ENCODE results near the gene STPG1. TPM values are rescaled to one million over a fixed set of nuclear protein-coding genes. Genes with fewer than 3 reads are reported as not detected.

STPG1 gene
- polyA plus RNA-seq, 1 donor, result 5.7 TPM

- Histone ChIP-seq H3K9me3 (ENCODE audit: control insufficient read depth, low read depth, low read length) (no peaks in the 10 kb centered on the region), H3K4me1 (ENCODE audit: control insufficient read depth, insufficient read depth, low read length) (no peaks in the 10 kb centered on the region), H3K36me3 (ENCODE audit: control insufficient read depth, insufficient read depth, low read length) (peaks cover 7% of the 10 kb centered on the region), H3K4me3 (ENCODE audit: low read length) (no peak overlapping the region), H3K27me3 (ENCODE audit: control insufficient read depth, insufficient read depth, low read length) (no peaks in the 10 kb centered on the region), H3K27ac (ENCODE audit: low read length) (no peak overlapping the region)
- DNase-seq, result no peak
- no CpG with 5 or more reads among the region's 8 CpGs for WGBS (ENCODE audit: insufficient coverage, low lambda C conversion rate)
Measured at GRCh38 chr1:24373710-24374109, 39.9 kb downstream of the STPG1 start.

- H3K9me3 ChIP-seq (ENCODE audit: control insufficient read depth, low read depth, low read length), result no peaks in the 10 kb centered on the region
- no peak overlapping the region for H3K4me3 ChIP-seq (ENCODE audit: low read length)
- DNase-seq, result no peak
- H3K4me1 ChIP-seq (ENCODE audit: control insufficient read depth, insufficient read depth, low read length), result no peaks in the 10 kb centered on the region
- no peaks in the 10 kb centered on the region for H3K27me3 ChIP-seq (ENCODE audit: control insufficient read depth, insufficient read depth, low read length)
- no peak overlapping the region for H3K27ac ChIP-seq (ENCODE audit: low read length)
- H3K36me3 ChIP-seq (ENCODE audit: control insufficient read depth, insufficient read depth, low read length), result peaks cover 7% of the 10 kb centered on the region
- WGBS (ENCODE audit: insufficient coverage, low lambda C conversion rate), result no CpG with 5 or more reads among the region's 7 CpGs
Measured at GRCh38 chr1:24373044-24373443, 40.5 kb downstream of the STPG1 start.

GRCh38 chr1:24369801-24370200 lies 43.8 kb downstream of the STPG1 start:
- no peaks in the 10 kb centered on the region for H3K9me3 ChIP-seq (ENCODE audit: control insufficient read depth, low read depth, low read length)
- 100% methylated on average over 1 of the region's 4 CpGs for WGBS (ENCODE audit: insufficient coverage, low lambda C conversion rate)
- H3K4me3 ChIP-seq (ENCODE audit: low read length), result no peak overlapping the region
- H3K27ac ChIP-seq (ENCODE audit: low read length), result no peak overlapping the region
- H3K36me3 ChIP-seq (ENCODE audit: control insufficient read depth, insufficient read depth, low read length), result peaks cover 5% of the 10 kb centered on the region
- H3K4me1 ChIP-seq (ENCODE audit: control insufficient read depth, insufficient read depth, low read length), result no peaks in the 10 kb centered on the region
- DNase-seq, result no peak
- H3K27me3 ChIP-seq (ENCODE audit: control insufficient read depth, insufficient read depth, low read length), result no peaks in the 10 kb centered on the region

- no peak for DNase-seq
- no peaks in the 10 kb centered on the region for H3K27me3 ChIP-seq (ENCODE audit: control insufficient read depth, insufficient read depth, low read length)
- H3K4me3 ChIP-seq (ENCODE audit: low read length), result no peak overlapping the region
- WGBS (ENCODE audit: insufficient coverage, low lambda C conversion rate), result no CpG with 5 or more reads among the region's 4 CpGs
- H3K27ac ChIP-seq (ENCODE audit: low read length), result no peak overlapping the region
- H3K4me1 ChIP-seq (ENCODE audit: control insufficient read depth, insufficient read depth, low read length), result no peaks in the 10 kb centered on the region
- H3K9me3 ChIP-seq (ENCODE audit: control insufficient read depth, low read depth, low read length), result no peaks in the 10 kb centered on the region
- H3K36me3 ChIP-seq (ENCODE audit: control insufficient read depth, insufficient read depth, low read length), result peaks cover 5% of the 10 kb centered on the region
Measured at GRCh38 chr1:24369199-24369598, 44.4 kb downstream of the STPG1 start.

GRCh38 chr1:24366707-24367106 lies 46.9 kb downstream of the STPG1 start:
- H3K9me3 ChIP-seq (ENCODE audit: control insufficient read depth, low read depth, low read length), result no peaks in the 10 kb centered on the region
- H3K4me3 ChIP-seq (ENCODE audit: low read length), result no peak overlapping the region
- H3K36me3 ChIP-seq (ENCODE audit: control insufficient read depth, insufficient read depth, low read length), result peaks cover 5% of the 10 kb centered on the region
- no CpG with 5 or more reads among the region's 9 CpGs for WGBS (ENCODE audit: insufficient coverage, low lambda C conversion rate)
- H3K4me1 ChIP-seq (ENCODE audit: control insufficient read depth, insufficient read depth, low read length), result no peaks in the 10 kb centered on the region
- H3K27ac ChIP-seq (ENCODE audit: low read length), result no peak overlapping the region
- no peak for DNase-seq
- H3K27me3 ChIP-seq (ENCODE audit: control insufficient read depth, insufficient read depth, low read length), result no peaks in the 10 kb centered on the region

- peaks cover 5% of the 10 kb centered on the region for H3K36me3 ChIP-seq (ENCODE audit: control insufficient read depth, insufficient read depth, low read length)
- DNase-seq, result no peak
- WGBS (ENCODE audit: insufficient coverage, low lambda C conversion rate), result no CpG with 5 or more reads among the region's 11 CpGs
- no peaks in the 10 kb centered on the region for H3K9me3 ChIP-seq (ENCODE audit: control insufficient read depth, low read depth, low read length)
- no peak overlapping the region for H3K4me3 ChIP-seq (ENCODE audit: low read length)
- no peaks in the 10 kb centered on the region for H3K27me3 ChIP-seq (ENCODE audit: control insufficient read depth, insufficient read depth, low read length)
- H3K4me1 ChIP-seq (ENCODE audit: control insufficient read depth, insufficient read depth, low read length), result no peaks in the 10 kb centered on the region
- H3K27ac ChIP-seq (ENCODE audit: low read length), result no peak overlapping the region
Measured at GRCh38 chr1:24364975-24365678, 48.5 kb downstream of the STPG1 start.

- DNase-seq, result no peak
- no peaks in the 10 kb centered on the region for H3K9me3 ChIP-seq (ENCODE audit: control insufficient read depth, low read depth, low read length)
- H3K27me3 ChIP-seq (ENCODE audit: control insufficient read depth, insufficient read depth, low read length), result no peaks in the 10 kb centered on the region
- no peak overlapping the region for H3K27ac ChIP-seq (ENCODE audit: low read length)
- H3K36me3 ChIP-seq (ENCODE audit: control insufficient read depth, insufficient read depth, low read length), result peaks cover 5% of the 10 kb centered on the region
- H3K4me3 ChIP-seq (ENCODE audit: low read length), result no peak overlapping the region
- no peaks in the 10 kb centered on the region for H3K4me1 ChIP-seq (ENCODE audit: control insufficient read depth, insufficient read depth, low read length)
- WGBS (ENCODE audit: insufficient coverage, low lambda C conversion rate), result no CpG with 5 or more reads among the region's 2 CpGs
Measured at GRCh38 chr1:24364605-24364974, 49.0 kb downstream of the STPG1 start.

GRCh38 chr1:24363994-24364393 lies 49.6 kb downstream of the STPG1 start:
- Histone ChIP-seq H3K27me3 (ENCODE audit: control insufficient read depth, insufficient read depth, low read length) (no peaks in the 10 kb centered on the region), H3K9me3 (ENCODE audit: control insufficient read depth, low read depth, low read length) (no peaks in the 10 kb centered on the region), H3K4me3 (ENCODE audit: low read length) (no peak overlapping the region), H3K27ac (ENCODE audit: low read length) (no peak overlapping the region), H3K36me3 (ENCODE audit: control insufficient read depth, insufficient read depth, low read length) (peaks cover 4% of the 10 kb centered on the region), H3K4me1 (ENCODE audit: control insufficient read depth, insufficient read depth, low read length) (no peaks in the 10 kb centered on the region)
- no CpG with 5 or more reads among the region's 7 CpGs for WGBS (ENCODE audit: insufficient coverage, low lambda C conversion rate)
- no peak for DNase-seq

GRCh38 chr1:24362982-24363614 lies 50.5 kb downstream of the STPG1 start:
- WGBS (ENCODE audit: insufficient coverage, low lambda C conversion rate), result no CpG with 5 or more reads among the region's 4 CpGs
- H3K4me3 ChIP-seq (ENCODE audit: low read length), result no peak overlapping the region
- no peaks in the 10 kb centered on the region for H3K27me3 ChIP-seq (ENCODE audit: control insufficient read depth, insufficient read depth, low read length)
- H3K27ac ChIP-seq (ENCODE audit: low read length), result no peak overlapping the region
- H3K9me3 ChIP-seq (ENCODE audit: control insufficient read depth, low read depth, low read length), result no peaks in the 10 kb centered on the region
- no peak for DNase-seq
- no peaks in the 10 kb centered on the region for H3K4me1 ChIP-seq (ENCODE audit: control insufficient read depth, insufficient read depth, low read length)
- H3K36me3 ChIP-seq (ENCODE audit: control insufficient read depth, insufficient read depth, low read length), result peaks cover 4% of the 10 kb centered on the region

GRCh38 chr1:24362396-24362795 lies 51.2 kb downstream of the STPG1 start:
- Histone ChIP-seq H3K4me3 (ENCODE audit: low read length) (no peak overlapping the region), H3K36me3 (ENCODE audit: control insufficient read depth, insufficient read depth, low read length) (peaks cover 7% of the 10 kb centered on the region), H3K27me3 (ENCODE audit: control insufficient read depth, insufficient read depth, low read length) (no peaks in the 10 kb centered on the region), H3K27ac (ENCODE audit: low read length) (no peak overlapping the region), H3K9me3 (ENCODE audit: control insufficient read depth, low read depth, low read length) (no peaks in the 10 kb centered on the region), H3K4me1 (ENCODE audit: control insufficient read depth, insufficient read depth, low read length) (no peaks in the 10 kb centered on the region)
- no peak for DNase-seq
- WGBS (ENCODE audit: insufficient coverage, low lambda C conversion rate), result no CpG with 5 or more reads among the region's 2 CpGs

GRCh38 chr1:24361811-24362210 lies 51.8 kb downstream of the STPG1 start:
- DNase-seq, result no peak
- no peak overlapping the region for H3K4me3 ChIP-seq (ENCODE audit: low read length)
- H3K27ac ChIP-seq (ENCODE audit: low read length), result no peak overlapping the region
- no peaks in the 10 kb centered on the region for H3K27me3 ChIP-seq (ENCODE audit: control insufficient read depth, insufficient read depth, low read length)
- no CpG with 5 or more reads among the region's 3 CpGs for WGBS (ENCODE audit: insufficient coverage, low lambda C conversion rate)
- H3K9me3 ChIP-seq (ENCODE audit: control insufficient read depth, low read depth, low read length), result no peaks in the 10 kb centered on the region
- no peaks in the 10 kb centered on the region for H3K4me1 ChIP-seq (ENCODE audit: control insufficient read depth, insufficient read depth, low read length)
- peaks cover 7% of the 10 kb centered on the region for H3K36me3 ChIP-seq (ENCODE audit: control insufficient read depth, insufficient read depth, low read length)
